CMK (cell line): ENCODE data around the gene RNF41.
"Not testable (repeated sequence)": the region's sequence is repeated elsewhere in the genome, so short reads cannot be mapped to it uniquely, and the experiment has no call there.

ENCODE experiments used
- DNase-seq: peaks from one replicate; pipeline ENCODE4 v3.0.0-alpha.2; 2010; ENCODE audit warnings: low read depth

Gene RNF41

GRCh38 chr12:56221757-56222530 lies at the start of gene RNF41:
Gene RNF41 (minus strand): TSS chr12:56221922. CDS start chr12:56214047, 7,875 bp downstream.
- peak; percentile 94 for DNase-seq

DNA sequence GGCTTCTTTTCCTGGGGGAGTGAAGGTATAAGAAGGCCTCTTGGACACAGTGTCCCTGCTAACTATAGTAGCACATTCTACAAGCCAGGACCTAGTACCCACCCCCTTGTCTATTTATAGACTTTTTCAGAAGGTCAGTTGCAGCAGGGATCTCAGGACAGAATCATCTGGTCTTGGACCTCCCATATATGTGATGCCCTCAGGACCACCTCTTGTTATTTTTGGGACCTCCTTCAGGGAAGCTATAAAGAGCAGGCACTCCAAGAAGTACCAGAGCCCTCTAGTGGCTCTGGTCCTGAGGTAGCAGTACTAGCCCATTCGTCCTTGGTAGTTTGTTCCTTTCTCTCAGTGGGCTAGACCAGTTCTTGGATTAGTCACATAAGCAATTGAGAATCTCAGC lies 49.3 kb upstream of the RNF41 start:
- DNase-seq, result no peak

- DNase-seq, result no peak
Measured at GRCh38 chr12:56267443-56268071, 45.8 kb upstream of the RNF41 start.

DNA sequence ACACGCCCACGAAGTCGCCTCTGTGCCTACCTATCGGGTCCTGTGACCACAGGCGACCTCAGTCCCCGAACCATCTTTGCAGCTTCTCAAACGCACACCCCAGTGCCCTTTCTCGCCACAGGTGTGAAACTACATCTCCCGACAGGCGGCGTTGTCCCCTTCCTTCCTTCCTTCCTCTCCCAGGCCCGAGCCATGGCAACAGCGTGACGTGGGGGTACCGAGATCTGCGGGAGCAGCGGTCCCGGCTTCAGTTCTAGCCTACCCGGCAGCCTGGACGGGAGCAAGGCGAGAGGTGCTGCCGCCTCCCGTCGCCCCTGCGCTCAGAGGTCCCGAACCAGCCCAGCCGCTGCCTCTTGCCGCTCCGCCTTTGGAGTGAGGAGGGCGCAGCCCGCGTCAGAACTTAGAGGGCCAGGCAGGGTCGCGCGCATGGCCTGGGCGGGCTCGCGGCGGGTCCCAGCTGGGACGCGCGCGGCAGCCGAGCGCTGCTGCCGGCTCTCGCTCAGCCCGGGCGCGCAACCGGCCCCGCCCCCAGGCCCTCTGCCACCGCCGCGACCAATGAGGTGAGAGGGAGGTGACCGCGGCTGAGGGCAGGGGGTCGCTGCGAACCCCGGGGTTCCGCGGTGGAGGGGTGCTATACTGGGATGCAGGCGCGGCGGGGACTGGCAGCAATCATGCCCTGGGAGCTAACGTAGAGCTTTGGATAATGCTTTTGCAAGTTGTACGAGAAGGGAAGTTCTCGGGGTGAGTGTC lies 45.1 kb upstream of the RNF41 start, which contains the start of gene COQ10A:
Gene COQ10A (plus strand): TSS at position 250 of the 750 bp plus-strand sequence. CDS start 177 bp downstream, at position 427.
- DNase-seq, result peak; percentile 57

GRCh38 chr12:56266068-56266692 lies 44.5 kb upstream of the RNF41 start:
- DNase-seq, result not testable (repeated sequence)

GRCh38 chr12:56262955-56263354 lies 41.2 kb upstream of the RNF41 start:
- DNase-seq, result not testable (repeated sequence)

DNA sequence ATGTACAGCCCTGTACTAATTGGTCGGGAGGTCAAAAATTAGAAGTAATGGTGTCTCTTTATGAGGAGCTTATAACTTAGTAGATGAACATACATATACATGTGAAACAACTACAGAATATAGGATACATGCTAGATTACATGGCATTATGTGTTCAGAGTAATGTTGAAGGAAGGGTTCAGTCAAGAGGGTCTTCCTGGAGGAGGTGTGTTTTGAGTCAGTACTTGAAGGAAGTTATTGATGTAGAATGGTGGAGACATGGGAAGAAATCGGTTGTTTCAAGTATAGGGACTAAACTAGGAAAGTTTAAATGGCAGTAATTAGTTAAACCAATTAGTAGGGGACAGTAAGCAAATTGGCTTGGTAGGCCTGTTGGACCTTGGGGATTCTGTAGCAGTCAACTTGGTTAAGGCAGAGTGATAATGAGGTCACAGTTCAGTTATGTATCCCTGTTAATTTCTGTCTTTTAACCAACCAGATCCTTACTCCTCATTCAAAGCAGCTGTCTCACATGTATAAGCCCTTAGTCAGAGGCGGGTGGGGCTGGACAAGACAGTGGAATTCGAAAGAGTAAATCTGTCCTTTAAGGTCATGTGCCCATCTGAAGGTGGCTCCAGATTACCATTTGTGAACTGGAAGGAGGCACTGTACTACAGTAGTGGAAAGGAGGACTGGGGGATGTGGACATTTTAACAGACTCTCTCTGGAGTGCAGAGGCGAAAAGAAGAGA lies 39.9 kb upstream of the RNF41 start:
- no peak for DNase-seq

- no peak for DNase-seq
Measured at GRCh38 chr12:56260921-56261320, 39.2 kb upstream of the RNF41 start.

GRCh38 chr12:56260380-56260779 lies 38.7 kb upstream of the RNF41 start:
- no peak for DNase-seq

DNA sequence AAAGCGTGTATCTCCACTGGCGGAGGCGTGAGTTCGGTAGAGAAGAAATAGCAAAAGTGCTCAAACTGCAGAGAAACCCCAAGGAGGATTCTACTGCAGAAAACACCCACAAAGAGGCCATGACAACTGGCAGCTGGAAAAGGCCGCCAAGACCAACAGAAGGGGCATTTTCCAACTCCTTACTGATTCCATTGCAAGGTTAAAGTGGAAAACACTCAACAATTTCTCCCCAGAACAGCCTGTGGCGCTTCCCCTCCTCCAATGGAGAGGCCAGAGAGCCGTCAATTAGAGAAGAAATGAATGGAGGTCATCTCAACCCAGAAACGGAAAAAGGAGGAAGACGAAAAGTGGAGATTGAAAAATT lies 37.1 kb upstream of the RNF41 start:
- DNase-seq, result no peak

- DNase-seq, result peak; percentile 43
Measured at GRCh38 chr12:56258068-56258819, 36.5 kb upstream of the RNF41 start, which contains the start of gene ANKRD52. Gene ANKRD52 (minus strand): TSS chr12:56258384. CDS start chr12:56258269, 115 bp downstream.

DNA sequence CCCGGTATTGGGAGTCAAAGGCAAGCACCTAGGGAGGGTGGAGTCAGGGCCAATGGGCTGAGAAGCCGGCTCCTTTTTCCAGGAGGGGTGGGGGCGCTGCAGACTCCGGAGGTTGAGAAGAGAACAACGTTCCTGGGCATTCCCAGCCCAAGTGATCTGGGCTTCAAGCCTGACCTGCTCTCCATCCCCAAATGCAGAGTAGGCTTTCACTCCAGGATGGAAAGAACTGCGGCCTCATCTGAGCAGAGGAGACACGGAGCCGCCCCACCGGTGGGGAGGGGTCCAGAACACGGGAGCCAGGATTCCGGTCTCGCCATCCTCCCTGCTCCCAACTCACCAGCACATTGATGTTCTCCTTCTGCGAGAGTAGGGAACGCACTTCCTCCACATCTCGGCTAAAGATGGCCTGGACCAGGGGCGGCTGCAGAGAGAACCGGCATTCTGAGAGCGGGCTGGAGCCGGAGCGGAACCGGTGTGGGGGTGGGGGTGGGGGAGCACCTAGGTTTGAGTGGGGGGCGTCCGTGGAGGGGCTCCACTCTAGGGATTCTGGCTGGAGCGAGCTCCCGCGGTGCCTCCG lies 35.9 kb upstream of the RNF41 start:
- no peak for DNase-seq

DNA sequence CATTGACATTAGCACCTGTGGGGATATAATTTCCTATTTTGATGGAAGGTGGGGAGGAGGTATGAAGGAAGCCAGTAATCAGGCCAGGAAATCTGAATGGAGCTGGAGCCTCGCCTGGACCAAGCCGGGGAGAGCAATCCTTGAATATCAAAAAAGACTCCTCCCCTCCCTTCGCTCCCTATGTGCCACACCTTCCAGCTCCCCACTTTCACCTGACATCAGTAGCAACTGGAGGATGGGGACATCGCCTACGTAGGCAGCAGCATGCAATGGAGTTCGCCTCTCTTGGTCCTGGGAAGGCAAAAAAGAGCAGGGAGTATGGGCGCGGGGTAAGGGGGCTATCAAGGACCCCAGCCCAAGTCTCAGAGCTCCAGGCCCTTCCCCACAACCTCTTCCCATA lies 35.3 kb upstream of the RNF41 start:
- no peak for DNase-seq

- DNase-seq, result no peak
Measured at GRCh38 chr12:56256326-56256960, 34.7 kb upstream of the RNF41 start.

DNA sequence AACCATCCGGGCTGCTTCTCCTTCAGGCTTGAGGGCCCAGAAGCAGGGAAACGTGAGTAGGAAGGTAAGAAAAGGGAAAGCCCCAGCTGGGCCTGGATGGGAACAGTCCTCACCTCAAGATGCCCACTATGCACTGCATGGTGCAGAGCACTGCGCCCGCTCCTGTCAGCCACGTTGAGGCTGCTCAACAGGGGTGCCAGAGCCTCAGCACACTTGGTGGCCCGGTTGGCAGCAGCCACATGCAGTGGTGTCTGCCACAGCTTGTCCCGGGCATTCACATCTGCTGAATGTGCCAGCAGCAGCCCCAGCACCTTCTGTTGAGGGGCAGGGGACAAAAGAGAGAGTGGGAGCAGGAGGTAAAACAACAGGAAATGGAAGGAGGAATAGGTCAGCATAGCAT lies 33.9 kb upstream of the RNF41 start:
- no peak for DNase-seq

DNA sequence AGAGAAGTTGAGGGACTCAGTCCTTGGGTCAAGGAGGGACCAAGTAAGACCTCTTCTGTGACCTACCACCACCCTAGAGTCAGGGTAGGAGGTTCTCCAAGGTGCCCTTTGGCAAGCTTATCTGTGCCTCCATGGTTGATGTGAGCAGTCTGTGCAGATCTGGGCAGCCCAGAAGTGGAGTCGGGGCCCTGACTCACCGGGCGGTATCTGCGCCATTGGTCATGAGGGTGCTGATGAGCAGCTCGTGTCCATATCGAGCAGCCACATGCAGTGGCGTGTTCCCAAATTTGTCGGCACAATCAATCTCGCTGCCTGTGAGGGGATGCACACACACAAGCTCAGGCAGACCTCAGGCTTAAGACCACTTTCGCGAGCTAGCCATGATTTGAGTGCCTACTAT lies 31.4 kb upstream of the RNF41 start:
- DNase-seq, result no peak

- DNase-seq, result no peak
Measured at GRCh38 chr12:56252649-56253048, 30.9 kb upstream of the RNF41 start.

- DNase-seq, result no peak
Measured at GRCh38 chr12:56248711-56249110, 27.0 kb upstream of the RNF41 start.

DNA sequence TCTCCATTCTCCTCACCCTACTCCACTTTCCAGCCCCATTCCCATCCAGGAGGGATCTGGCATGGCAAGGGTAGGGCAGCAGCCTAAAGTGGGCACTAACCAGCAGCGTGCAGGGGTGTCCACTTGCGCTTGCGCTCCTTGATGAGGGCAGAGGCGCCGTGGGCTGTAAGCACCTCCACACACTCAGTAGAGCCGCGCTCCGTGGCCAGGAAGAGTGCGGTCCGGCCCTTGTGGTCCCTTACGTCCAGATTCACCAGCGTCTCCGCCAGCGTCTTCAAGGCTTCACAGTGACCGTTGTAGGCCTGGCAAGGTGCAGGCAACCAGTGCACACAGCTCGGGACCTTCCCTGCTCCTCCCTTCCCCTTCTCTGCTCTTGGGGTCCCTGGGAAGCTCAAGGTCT lies 26.2 kb upstream of the RNF41 start:
- no peak for DNase-seq

DNA sequence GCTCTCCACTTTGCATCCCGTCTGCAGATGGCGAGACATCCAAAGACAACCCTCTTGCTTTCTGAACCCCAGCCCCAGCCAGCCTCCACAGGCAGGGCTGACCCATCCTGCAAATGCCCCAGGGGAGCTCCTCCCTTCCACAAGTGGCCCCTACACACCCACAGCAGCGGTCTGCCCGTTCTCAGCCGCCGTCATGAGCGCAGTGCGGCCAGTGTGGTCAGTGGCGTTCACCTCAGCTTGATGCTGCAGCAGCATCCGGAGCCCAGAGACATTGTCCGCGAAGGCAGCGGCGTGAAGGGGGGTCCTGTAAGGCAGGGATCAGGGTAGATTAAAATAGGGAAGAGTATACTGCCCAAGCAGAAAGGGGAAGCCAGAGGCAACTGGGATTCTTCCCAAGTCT lies 22.8 kb upstream of the RNF41 start:
- no peak for DNase-seq
